GM21528 (cell line): ENCODE data around the gene PRR23A.

ENCODE experiments used
- ATAC-seq: cut with Tn5 transposase; IDR thresholded peaks from one replicate; pipeline ENCODE4 v1.9.1; 2021; ENCODE audit warnings: mild to moderate bottlenecking, moderate library complexity; ENCODE audit not compliant: unreplicated experiment, low FRiP score

PRR23A gene

DNA sequence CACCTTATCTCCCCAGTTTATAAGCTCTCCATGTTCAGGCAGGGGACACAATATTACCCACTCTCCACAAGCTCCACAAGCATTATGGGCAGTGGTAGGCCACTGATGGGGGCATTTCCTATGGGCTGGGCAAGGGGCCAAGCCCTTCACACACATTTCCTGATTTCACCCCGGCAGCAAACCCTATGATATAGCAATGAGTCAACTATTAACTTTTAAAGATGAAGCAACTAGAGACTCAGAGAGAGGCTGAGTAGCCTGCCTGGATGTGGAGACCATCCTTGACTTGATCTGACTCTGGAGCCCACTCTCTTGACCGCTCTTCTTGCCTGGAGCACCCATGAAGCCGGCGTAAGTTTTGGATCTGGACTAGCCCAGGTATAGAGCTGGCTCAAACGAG lies 31.6 kb downstream of the PRR23A start:
- no peak for ATAC-seq

DNA sequence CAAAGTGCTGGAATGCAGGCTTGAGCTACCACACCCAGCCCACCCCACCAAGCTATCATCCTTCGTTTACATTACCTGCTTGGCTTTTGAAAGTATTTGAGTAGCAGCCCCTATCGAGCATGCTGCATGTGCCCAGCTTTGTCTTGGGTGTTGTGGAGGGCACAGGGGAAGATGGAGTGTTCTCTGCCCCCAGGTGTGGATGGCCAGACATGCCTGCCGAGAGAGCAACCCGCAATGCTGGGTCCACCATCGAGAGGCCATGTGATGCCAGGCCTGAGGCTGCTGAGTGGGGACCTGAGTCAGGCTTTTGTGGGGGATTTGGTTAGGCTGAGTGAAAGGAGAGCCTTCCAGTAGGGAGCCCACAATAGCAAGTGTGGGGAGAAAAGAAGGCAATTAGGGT lies 33.1 kb downstream of the PRR23A start:
- ATAC-seq: no peak

DNA sequence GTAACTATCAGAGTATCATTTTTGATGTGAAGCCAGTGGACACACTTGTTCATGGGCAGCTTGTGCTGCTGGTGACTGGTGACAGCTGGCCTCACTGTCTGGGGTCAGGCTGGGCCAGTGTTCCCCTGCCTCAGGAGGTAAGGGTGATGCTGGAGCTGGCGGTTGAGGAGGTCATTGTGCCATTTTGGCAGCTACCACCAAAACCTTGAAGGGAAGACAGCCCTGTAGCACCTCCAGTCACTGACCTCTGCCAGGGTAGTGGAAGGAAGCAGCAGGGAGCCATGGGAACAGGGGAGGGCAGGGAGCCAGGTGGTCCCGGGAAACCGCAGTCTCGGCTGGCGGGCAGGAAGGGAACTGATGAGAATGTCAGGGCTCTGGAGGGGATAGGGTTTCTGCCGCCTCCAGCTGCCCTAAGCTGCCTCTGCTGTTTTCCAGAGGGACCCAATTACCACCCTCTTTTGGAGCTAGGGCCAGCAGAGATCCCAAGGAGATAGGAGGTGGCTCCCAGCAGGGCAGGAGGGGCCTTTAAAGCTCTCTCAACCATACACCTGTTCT lies 34.2 kb downstream of the PRR23A start:
- no peak for ATAC-seq

DNA sequence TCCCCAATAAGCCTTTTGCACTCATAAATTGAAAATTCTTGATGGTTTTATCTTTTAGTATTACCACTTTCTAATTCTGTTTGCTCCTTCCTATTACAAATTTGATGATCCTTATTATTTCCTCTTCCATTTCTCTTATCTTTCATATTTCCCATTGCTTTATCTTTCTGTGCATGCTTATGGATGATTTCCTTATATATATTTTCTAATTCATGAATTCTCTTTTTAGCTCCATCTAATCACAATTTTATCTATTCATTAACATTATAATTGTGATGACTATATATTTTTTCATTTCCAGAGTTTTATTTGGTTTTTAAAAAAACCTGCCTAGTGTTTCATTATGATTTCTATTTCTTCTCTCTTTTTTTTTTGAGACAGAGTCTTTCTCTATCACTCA lies 41.1 kb downstream of the PRR23A start:
- ATAC-seq: no peak

DNA sequence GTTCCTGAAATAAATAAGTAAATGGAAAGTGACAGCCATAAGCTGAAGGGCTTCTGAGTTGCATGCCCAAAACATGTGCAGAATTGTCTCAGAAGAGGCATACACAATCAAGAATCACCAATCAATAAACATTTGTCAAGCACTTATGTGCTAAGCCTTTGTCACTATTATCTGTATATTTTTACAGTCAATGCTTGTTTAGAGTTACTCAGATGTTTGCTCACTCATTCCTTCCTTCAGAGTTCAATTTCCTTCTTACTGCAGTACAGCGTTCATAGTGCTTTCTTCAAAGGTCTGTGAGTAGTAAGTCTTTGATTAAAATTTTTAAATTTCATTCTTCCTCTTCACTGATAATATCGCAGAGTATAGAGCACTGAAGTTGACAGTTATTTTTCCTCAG lies 41.8 kb downstream of the PRR23A start:
- no peak for ATAC-seq

DNA sequence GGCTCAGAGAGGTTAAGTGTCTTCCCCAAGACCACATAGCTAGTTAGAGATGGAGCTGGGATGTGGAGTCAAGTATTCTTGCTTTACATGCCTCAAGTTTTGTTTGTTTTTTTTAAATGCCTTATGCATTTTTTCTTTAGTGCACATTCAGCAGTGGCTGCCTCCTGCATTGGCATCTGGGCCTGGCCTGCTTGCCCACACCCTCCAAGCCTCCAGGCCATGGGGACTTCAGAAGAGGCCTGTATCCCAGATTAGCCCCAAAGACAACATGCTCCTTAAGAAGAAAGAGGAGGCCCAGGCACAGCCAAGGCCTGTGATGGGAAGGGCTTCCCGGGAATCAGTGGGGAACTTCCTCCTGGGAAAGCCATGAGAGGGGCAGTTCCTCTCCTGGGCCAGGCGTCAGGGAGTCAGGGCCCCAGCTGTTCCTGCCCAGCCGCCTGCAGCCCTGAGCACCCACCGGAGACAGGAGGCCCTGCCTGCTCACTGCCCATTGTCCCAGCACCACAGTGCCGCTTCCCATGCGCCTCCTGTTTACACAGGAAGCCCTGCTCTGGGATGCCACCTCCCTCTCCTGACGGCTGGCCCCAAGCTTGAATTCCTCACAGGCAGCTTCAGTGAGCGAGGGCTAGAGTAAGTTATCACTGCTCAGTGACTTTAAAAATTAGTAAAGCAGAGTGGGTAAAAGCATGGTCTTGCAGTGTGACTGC lies 43.1 kb downstream of the PRR23A start:
- no peak for ATAC-seq

DNA sequence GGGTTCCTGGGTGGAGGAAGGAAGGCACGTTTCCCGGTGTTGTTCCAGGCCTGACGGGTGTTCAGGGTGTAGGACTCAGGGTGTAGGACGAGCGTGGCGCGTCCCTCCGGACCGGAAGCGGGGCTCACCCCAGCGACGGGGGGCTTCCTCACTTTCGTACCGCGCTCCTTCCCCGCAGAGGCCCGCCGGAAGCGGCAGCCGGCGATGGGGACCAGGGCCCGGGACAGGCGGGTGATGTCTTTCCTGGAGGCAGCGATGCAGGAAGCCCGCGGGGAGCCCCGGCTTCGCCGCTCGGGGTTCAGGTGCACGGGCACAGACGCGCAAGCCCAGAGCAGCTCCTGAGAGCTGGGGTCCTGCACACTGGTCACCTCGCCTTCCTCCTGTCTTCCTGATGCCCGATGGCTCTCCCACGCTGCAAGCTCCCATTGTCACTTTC lies 45.6 kb downstream of the PRR23A start:
- ATAC-seq: no peak
